Suprapubic skin (tissue), 4 donors: ENCODE data around the gene DNAJB12. TPM values are rescaled to one million over a fixed set of nuclear protein-coding genes. Genes with fewer than 3 reads are reported as not detected.
"Not testable (repeated sequence)": the region's sequence is repeated elsewhere in the genome, so short reads cannot be mapped to it uniquely, and the experiment has no call there.

ENCODE experiments used
- DNase-seq, 2 donors: peaks; one replicate each; pipeline ENCODE4 v3.0.0-alpha.2; 2019; ENCODE audit warnings: low spot score in 2 of 2
- H3K27ac ChIP-seq: fragments of 200-600 bp; sonication (generic); one replicate; pipeline ENCODE4 v1.5.1; 2019
- H3K27me3 ChIP-seq: fragments of 200-600 bp; sonication (generic); one replicate; pipeline ENCODE4 v1.5.1; 2019
- H3K36me3 ChIP-seq: fragments of 200-600 bp; sonication (generic); one replicate; pipeline ENCODE4 v1.5.1; 2019
- H3K4me1 ChIP-seq: fragments of 200-600 bp; sonication (generic); one replicate; pipeline ENCODE4 v1.5.1; 2019
- H3K4me3 ChIP-seq: fragments of 200-600 bp; sonication (generic); one replicate; pipeline ENCODE4 v1.5.1; 2019; ENCODE audit warnings: mild to moderate bottlenecking
- H3K9me3 ChIP-seq: fragments of 200-600 bp; sonication (generic); one replicate; pipeline ENCODE4 v1.5.1; 2019
- EP300 ChIP-seq: sonication (generic); formaldehyde crosslinking; IDR thresholded peaks from one replicate; pipeline ENCODE4 v1.6.1; 2017; ENCODE audit warnings: antibody characterized with exemption
- POLR2A ChIP-seq, 2 donors: fragments of 450-650 bp; IDR thresholded peaks; one replicate each; pipeline ENCODE4 v1.6.1; 2017; ENCODE audit warnings: antibody characterized with exemption in 2 of 2, mild to moderate bottlenecking in 2 of 2, moderate library complexity in 2 of 2
- POLR2AphosphoS5 ChIP-seq, 3 donors: sonication (generic); formaldehyde crosslinking; IDR thresholded peaks; one replicate each; pipeline ENCODE4 v1.6.1; 2017; ENCODE audit warnings: antibody characterized with exemption in 3 of 3
- WGBS: methylation state at CpG from one replicate; pipeline ENCODE4 v1.1.5; 2018; 5-methylcytosine and 5-hydroxymethylcytosine counted together
- total RNA-seq, 4 donors: library from RNA; depleted of rRNA; stranded (reverse); fragments of >200 nt; gene quantifications; one replicate each; pipeline ENCODE4 v1.1.0, GENCODE V29; 2016
- TF ChIP-seq, protein P1 (sequence below), 2 donors: fragments of 200-600 bp in 1 of 2; fragments of 450-650 bp in 1 of 2; sonication (generic) in 1 of 2; IDR thresholded peaks; one replicate each; pipeline ENCODE4 v1.5.1; 2016 to 2019; ENCODE audit warnings: antibody characterized with exemption in 2 of 2, mild to moderate bottlenecking in 1 of 2, moderate library complexity in 1 of 2

DNAJB12 gene
- total RNA-seq, 4 donors from 2014 or later = 44.0 to 61.8 (median 46.7) TPM

DNA sequence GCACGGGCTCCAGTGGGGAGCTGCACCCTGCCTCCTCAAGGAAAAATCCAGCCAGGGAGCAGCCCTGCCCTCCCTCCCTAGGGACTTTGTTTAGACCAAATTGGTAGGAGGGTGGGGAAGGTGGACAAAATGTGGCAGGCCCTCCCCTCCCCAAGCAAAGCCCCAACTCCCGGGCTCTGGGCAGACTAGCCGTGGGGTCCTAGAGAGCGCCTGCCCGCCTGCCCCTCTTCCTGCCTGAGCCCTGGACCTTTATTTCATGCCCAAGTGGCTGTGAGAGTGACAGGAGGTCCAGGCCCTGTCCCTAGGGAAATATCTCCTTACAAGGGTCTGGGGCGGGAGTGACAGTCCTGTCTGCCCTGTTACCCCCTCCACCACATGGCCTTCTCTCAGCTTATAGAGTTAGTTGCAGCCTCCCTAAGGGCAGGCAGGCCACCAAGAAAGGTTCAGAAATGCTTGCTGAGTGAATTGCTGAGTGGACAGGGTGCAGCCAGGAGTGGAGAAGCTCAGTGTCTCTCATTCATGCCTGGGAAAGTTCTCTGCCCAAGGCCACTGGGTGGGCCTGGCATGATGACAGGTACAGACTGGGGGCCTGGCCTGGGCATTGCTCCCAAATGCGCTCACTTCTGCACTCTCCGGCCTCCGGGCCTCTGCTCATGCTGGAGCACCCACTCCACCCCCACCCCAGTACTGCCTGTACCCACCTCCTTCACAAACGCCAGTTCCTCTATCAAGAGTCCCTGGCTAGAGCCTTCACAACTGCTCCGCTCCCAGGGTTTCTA is 25.2 kb downstream of the DNAJB12 start:
- Histone ChIP-seq H3K9me3 (no peaks in the 10 kb centered on the region), H3K4me1 (peaks cover 79% of the 10 kb centered on the region), H3K36me3 (peaks cover 7% of the 10 kb centered on the region), H3K27me3 (no peaks in the 10 kb centered on the region), H3K4me3 (no peak overlapping the region), H3K27ac (no peak overlapping the region)
- peak in 1 of 2 donors; percentile 65 for DNase-seq
- 81% methylated on average over 10 of the region's 11 CpGs for WGBS
- TF ChIP-seq POLR2A (IDR thresholded peaks at IDR 0.05) = no peak
- TF ChIP-seq POLR2AphosphoS5 (IDR thresholded peaks at IDR 0.05) = no peak
- TF ChIP-seq EP300 = no peak
- TF ChIP-seq, protein P1, sequence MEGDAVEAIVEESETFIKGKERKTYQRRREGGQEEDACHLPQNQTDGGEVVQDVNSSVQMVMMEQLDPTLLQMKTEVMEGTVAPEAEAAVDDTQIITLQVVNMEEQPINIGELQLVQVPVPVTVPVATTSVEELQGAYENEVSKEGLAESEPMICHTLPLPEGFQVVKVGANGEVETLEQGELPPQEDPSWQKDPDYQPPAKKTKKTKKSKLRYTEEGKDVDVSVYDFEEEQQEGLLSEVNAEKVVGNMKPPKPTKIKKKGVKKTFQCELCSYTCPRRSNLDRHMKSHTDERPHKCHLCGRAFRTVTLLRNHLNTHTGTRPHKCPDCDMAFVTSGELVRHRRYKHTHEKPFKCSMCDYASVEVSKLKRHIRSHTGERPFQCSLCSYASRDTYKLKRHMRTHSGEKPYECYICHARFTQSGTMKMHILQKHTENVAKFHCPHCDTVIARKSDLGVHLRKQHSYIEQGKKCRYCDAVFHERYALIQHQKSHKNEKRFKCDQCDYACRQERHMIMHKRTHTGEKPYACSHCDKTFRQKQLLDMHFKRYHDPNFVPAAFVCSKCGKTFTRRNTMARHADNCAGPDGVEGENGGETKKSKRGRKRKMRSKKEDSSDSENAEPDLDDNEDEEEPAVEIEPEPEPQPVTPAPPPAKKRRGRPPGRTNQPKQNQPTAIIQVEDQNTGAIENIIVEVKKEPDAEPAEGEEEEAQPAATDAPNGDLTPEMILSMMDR (IDR thresholded peaks at IDR 0.05) = no peak

DNA sequence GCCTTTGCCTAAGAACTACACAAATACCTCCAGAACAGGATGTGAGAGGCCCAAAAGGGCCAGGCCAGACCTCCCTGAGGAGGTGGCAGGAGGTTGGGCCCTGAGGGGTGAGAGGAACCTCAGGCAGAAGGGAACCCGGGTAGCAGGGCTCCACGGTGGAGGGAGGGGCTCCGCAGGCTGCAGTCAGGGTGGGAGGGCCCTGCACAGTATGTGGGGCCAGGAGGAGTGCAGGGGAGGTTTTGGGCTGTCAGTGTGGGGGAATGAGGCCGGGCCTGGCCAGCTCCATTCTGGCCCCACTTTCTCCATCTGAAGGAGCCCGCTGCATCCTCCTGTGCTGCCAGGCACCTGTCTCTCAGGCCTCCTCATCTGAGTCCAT is 25.9 kb downstream of the DNAJB12 start:
- peak in 1 of 2 donors; percentile 59 for DNase-seq
- peaks cover 72% of the 10 kb centered on the region for H3K4me1 ChIP-seq
- no peaks in the 10 kb centered on the region for H3K9me3 ChIP-seq
- peaks cover 7% of the 10 kb centered on the region for H3K36me3 ChIP-seq
- no peak for TF ChIP-seq POLR2AphosphoS5 (IDR thresholded peaks at IDR 0.05)
- WGBS = 90% methylated on average over 2 of the region's 5 CpGs
- H3K27me3 ChIP-seq = no peaks in the 10 kb centered on the region
- no peak overlapping the region for H3K27ac ChIP-seq
- H3K4me3 ChIP-seq = no peak overlapping the region

DNA sequence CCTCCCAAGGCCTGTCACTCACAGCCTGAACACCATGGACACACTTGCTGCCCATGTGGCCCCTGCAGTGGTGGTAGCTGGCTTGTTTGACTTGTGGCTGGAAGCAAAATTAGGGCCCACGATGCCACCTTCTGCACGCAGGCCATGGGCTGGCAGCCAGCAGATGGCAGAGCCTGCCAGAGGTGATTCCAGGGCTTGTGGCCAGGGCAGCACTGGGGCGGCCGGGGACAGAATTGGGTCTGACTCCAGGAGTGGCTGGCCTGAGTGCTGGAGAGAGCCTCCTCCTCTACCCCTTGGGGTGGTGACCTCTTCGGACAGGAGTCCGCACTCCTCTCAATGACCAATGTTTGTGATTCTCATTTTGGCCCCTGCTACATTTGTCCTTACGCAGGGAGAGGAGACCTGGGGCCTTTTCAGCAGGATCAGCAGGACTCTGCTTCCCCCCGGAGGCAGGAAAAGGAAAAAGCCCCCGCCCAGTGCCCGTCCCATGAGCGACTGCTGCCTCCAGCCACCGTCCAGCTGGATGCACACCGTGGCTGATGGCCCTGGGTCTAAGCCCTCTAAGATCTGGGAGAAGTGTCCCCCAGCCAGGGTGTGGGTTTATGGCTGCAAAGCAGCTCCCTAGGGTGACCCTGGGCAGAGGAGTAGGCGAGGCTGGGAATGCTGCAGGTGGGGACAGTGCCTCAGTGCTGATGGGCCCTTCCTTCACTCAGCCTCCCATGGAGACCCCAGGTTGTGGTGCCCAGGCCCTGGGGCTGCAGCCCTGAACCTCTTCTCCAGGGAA is 26.5 kb downstream of the DNAJB12 start:
- Histone ChIP-seq H3K27me3 (no peaks in the 10 kb centered on the region), H3K9me3 (no peaks in the 10 kb centered on the region), H3K27ac (no peak overlapping the region), H3K4me1 (peaks cover 72% of the 10 kb centered on the region), H3K4me3 (no peak overlapping the region), H3K36me3 (peaks cover 2% of the 10 kb centered on the region)
- DNase-seq = peak in 1 of 2 donors; percentile 80
- 22% methylated on average over 4 of the region's 14 CpGs for whole genome bisulfite sequencing
- TF ChIP-seq, protein P1 (IDR thresholded peaks at IDR 0.05) = peak; percentile 34 to 38
- TF ChIP-seq EP300 (no peak), POLR2AphosphoS5 (IDR thresholded peaks at IDR 0.05) (no peak)

DNA sequence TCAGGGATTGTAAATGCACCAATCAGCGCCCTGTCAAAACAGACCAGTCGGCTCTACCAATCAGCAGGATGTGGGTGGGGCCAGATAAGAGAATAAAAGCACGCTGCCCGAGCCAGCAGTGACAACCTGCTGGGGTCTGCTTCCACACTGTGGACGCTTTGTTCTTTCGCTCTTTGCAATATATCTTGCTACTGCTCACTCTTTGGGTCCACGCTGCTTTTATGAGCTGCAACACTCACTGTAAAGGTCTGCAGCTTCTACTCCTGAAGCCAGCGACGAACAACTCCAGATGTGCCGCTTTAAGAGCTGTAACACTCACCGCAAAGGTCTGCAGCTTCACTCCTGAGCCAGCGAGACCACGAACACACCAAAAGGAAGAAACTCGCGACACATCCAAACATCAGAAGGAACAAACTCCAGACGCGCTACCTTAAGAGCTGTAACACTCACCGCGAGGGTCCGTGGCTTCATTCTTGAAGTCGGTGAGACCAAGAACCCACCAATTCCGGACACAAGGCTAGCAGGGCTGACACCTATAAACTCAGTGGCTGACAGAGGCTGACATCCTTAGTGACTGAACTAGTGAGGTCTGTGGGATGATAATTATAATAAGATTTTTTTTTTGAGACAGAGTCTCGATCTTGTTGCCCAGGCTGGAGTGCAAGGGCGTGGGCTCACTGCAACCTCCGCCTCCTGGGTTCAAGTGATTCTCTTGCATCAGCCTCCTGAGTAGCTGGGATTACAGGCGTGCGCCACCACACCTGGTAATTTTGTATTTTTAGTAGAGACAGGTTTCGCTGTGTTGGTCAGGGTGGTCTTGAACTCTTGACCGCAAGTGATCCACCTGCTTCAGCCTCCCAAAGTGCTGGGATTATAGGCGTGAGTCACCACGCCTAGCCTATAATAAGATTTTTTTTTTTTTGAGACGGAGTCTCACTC is 27.8 kb downstream of the DNAJB12 start:
- not testable (repeated sequence) for H3K9me3 ChIP-seq

DNA sequence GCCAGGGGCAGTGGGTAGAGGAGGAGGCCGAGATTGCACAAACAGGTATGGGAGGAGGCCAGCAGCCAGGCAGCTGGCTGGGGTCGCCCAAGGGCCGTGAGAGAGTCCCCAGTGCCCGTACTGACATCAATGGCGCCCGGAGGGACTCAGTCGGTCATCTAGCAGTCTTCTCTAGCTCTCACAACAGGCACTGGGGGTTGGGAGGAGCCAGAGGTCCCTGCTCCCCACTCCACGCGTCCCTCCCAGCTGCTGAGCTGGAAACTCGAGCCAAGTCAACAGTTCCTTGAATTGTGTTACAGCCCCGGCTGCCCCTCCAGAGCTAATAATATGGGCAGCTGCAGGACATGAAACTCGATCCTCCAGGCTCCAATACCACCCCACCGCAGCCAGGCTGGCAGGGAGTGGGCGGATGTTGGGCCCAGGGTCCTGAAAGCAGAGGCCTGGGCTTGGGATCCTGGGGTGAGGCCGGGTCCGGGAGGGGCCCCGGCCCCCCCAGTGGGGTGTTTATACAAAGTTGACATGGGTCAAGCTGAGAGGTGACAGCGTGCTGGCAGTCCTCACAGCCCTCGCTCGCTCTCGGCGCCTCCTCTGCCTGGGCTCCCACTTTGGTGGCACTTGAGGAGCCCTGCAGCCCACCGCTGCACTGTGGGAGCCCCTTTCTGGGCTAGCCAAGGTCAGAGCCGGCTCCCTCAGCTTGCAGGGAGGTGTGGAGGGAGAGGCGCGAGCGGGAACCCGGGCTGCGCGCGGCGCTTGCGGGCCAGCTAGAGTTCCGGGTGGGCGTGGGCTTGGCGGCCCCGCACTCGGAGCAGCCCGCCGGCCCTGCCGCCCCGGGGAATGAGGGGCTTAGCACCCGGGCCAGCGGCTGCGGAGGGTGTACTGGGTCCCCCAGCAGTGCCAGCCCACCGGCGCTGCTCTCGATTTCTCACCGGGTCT is 29.2 kb downstream of the DNAJB12 start:
- H3K27ac ChIP-seq = peak overlapping the region; percentile 8
- H3K27me3 ChIP-seq, H3K4me3 ChIP-seq, H3K9me3 ChIP-seq, H3K36me3 ChIP-seq: not testable (repeated sequence)
- H3K4me1 ChIP-seq = peaks cover 73% of the 10 kb centered on the region
- DNase-seq = peak in 1 of 2 donors; percentile 68
- WGBS = 69% methylated on average over 17 of the region's 49 CpGs

More for the DNA sequence above, 27.8 kb downstream of the DNAJB12 start:
- H3K4me3 ChIP-seq, H3K36me3 ChIP-seq, H3K27ac ChIP-seq, DNase-seq, H3K27me3 ChIP-seq: not testable (repeated sequence)
- 83% methylated on average over 32 of the region's 32 CpGs for WGBS
- peaks cover 72% of the 10 kb centered on the region for H3K4me1 ChIP-seq

DNA sequence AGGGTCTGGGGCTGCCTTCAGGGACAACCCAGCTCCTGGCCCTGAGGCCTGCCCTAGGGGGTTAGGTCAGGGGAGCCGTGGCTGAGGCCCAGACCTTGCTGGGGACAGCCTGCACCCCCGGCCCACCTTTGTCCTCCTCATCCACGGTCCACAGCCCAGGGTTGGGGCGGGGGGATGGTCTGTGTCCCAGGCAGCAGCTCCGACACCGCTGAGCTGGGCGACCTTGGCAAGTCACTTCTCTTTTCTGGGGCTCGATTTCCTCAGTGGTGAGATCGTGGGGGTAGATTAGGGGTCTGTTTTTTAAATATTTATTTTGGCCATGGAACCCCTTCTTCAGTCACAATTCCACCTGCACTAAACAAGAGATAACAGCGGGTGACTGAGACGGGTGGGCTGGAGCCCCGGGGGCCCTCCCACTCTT is 30.9 kb downstream of the DNAJB12 start:
- 91% methylated on average over 4 of the region's 12 CpGs for WGBS
- no peak for DNase-seq
- TF ChIP-seq POLR2AphosphoS5 (IDR thresholded peaks at IDR 0.05) (no peak), EP300 (no peak), POLR2A (IDR thresholded peaks at IDR 0.05) (no peak)
- TF ChIP-seq, protein P1 (IDR thresholded peaks at IDR 0.05) = no peak
- Histone ChIP-seq H3K4me3 (no peak overlapping the region), H3K27ac (no peak overlapping the region), H3K36me3 (no peaks in the 10 kb centered on the region), H3K9me3 (no peaks in the 10 kb centered on the region), H3K27me3 (no peaks in the 10 kb centered on the region), H3K4me1 (peaks cover 73% of the 10 kb centered on the region)
